Epithelial cell of esophagus (primary cell): Measurements from ENCODE around the gene SH3RF1.

Experiments used
- DNase-seq: peaks from one replicate; pipeline ENCODE4 v3.0.0; 2010; ENCODE audit warnings: low read depth
- H3K4me3 ChIP-seq: 2 replicates; pipeline ENCODE4 v1.5.1; 2011; ENCODE audit warnings: mild to moderate bottlenecking, low read length, control low read depth
- TF ChIP-seq, protein P1 (sequence below): IDR thresholded peaks from 2 replicates; pipeline ENCODE4 v1.5.1; 2011; ENCODE audit warnings: low read depth, mild to moderate bottlenecking, low read length, control low read depth, inconsistent platforms; ENCODE audit not compliant: insufficient read depth; ENCODE audit errors: missing control alignments

SH3RF1 gene

DNA sequence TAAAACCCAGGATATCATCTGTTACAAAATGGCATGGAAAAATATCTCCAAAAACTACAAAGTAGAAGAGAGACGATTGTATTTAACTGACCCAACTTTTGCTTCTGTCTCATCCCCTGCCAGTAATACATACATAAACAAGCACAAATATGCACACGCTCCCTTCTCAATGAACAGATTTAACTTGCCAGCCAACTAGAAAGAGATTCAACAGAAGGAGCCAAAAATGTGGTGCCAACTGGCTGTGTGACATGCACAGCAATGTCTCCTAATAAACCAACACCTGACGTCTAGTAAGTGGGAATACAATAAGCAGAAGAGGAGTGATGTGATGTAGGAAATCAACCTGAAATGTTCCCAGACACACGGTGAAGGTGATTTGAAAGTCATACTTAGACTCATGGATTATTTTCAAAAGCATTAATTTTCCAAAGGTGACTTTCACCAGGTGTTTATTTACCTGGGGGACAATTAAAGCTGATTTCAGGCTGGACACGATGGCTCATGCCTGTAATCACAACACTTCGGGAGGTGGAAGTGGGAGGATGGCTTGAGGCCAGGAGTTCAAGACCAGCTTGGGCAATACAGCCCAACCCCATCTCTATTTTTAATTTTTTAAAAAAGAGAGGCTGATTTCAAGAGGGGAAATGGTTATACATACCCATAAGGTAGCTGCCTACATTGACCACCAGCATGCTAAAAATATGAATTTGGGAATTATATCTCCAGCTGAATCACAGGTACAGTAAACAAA lies 33.7 kb downstream of the SH3RF1 start:
- DNase-seq, result no peak
- H3K4me3 ChIP-seq, result no peak overlapping the region
- TF ChIP-seq, protein P1, sequence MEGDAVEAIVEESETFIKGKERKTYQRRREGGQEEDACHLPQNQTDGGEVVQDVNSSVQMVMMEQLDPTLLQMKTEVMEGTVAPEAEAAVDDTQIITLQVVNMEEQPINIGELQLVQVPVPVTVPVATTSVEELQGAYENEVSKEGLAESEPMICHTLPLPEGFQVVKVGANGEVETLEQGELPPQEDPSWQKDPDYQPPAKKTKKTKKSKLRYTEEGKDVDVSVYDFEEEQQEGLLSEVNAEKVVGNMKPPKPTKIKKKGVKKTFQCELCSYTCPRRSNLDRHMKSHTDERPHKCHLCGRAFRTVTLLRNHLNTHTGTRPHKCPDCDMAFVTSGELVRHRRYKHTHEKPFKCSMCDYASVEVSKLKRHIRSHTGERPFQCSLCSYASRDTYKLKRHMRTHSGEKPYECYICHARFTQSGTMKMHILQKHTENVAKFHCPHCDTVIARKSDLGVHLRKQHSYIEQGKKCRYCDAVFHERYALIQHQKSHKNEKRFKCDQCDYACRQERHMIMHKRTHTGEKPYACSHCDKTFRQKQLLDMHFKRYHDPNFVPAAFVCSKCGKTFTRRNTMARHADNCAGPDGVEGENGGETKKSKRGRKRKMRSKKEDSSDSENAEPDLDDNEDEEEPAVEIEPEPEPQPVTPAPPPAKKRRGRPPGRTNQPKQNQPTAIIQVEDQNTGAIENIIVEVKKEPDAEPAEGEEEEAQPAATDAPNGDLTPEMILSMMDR, result no peak

DNA sequence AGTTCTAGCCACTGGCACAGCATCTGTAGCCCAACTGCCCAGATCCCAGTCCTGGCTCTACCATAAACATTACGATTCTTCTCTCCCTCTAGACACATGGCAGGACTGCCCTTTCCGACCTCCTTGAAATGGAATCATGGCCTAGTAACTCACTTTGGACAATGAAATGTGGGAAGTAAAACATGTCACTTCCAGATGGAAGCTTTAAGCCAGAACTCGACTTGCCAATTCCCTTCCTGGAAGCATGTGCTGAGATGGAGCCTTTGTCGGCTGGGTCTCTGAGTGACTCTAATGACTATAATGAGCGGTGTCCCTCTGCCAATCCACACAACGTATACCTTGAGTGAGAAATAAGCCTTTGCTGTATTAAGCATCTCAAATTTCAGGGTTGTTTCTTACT lies 34.7 kb downstream of the SH3RF1 start:
- no peak for DNase-seq
- no peak overlapping the region for H3K4me3 ChIP-seq
- TF ChIP-seq, protein P1, result no peak

DNA sequence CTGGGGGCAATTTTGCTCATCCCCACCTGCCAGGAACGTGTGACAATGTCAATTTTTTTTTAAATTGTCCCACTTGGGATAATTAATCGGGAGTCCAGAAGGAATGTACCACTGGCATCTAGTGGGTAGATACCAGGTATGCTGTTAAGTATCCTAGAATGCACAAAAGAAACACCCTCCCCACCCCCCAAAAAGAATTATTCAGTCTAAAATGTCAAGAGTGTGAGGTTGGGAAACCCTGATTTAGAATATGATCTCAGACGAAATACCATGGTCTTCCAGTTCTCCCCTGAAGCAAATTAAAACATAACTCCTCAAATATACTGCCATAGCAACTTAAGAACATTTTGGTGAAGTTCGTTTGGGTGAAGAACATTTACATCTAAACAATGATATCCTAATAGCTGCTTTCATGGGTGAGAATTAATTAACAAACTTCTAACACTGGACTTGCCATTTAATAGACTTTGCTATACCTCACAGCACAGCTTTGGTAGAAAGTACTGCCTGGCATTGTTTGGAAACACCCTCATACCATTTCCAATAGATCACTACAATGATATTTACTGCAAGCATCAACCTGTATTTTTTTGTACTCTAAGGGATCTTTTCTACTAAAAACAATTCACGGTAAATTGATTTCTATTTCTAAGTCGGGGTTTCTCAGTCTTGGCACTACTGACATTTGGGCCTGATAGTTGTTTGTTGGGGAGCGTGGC lies 36.5 kb downstream of the SH3RF1 start:
- TF ChIP-seq, protein P1, result no peak
- no peak overlapping the region for H3K4me3 ChIP-seq
- peak; percentile 84 for DNase-seq

DNA sequence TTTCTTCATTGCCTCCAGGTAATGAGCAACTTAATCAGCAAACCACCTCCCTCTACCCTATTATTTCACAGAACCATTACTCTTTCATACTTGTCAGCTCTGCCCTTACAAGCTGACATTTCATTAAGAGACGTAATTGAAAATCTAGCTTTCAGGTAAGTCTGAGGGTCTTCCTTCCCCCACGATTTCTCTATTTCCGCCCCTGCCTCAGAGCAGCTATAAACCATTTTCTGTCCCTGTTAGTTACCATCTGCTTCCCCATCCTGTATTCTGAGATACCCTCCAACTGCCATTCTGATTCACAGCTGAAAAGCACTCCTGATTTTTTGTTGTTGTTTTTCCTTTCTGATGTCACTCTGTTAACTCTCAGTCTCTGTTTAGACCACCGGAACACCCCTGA lies 37.1 kb downstream of the SH3RF1 start:
- no peak overlapping the region for H3K4me3 ChIP-seq
- TF ChIP-seq, protein P1, result no peak
- DNase-seq, result no peak

DNA sequence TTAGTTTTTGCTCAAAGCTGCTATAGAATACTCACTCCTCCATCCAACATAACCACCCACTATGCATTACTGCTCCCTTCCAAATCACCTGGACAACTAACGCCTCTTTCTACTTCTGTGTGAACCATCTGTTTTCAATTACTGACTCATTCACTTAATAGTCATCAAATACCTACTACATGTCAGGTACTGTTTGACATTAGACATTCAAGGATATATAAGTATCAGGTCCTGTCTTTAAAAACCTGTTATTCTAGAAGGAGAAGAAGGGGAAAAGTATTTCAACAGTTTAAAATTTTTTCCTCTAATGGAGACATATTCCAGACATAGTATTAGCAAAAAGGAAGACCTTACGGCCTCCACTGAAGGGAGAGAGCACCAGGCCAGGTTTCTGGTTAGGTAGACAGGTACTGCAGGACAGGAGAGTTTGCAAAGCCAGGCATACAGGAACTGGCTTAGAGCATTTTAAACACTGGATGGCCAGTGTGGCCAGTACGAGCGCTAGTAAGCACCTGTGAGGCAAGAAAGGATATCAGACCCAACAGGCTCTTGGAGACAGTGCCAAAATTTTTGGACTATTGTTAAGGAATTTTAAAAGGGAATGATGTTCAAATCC lies 39.0 kb downstream of the SH3RF1 start:
- no peak overlapping the region for H3K4me3 ChIP-seq
- peak; percentile 93 for DNase-seq
- TF ChIP-seq, protein P1, result no peak

DNA sequence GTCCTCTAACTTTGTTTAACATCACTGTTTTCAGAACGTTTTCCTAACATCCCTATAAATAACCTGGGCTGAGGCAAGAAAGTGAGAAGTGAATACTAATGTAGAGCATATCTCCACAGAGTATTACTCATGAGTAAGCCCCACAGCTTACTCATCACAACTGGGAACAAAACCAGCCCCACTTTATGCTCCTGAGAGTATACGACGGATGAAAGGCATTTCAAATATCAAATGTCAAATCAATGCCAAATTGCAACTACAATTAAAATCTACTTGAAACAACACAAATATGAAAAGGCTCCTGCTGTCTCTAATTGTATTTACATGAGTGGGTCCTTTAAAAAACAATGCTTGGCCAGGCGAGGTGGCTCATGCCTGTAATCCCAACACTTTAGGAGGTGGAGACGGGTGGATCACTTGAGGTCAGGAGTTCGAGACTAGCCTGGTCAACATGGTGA lies 41.2 kb downstream of the SH3RF1 start:
- TF ChIP-seq, protein P1, result no peak
- peak; percentile 92 for DNase-seq
- no peak overlapping the region for H3K4me3 ChIP-seq
